AG10803 (cell line): Measurements from ENCODE around the gene ZNRF1.

ENCODE experiments used
- DNase-seq: peaks from one replicate; pipeline ENCODE4 v3.0.0; 2010; ENCODE audit warnings: low read depth
- H3K4me3 ChIP-seq: 2 replicates; pipeline ENCODE4 v1.5.1; 2011; ENCODE audit warnings: mild to moderate bottlenecking, low read length, control low read depth
- TF ChIP-seq, protein P1 (sequence below): conservative IDR thresholded peaks from 2 replicates; pipeline ENCODE4 v1.5.1; 2011; ENCODE audit warnings: mild to moderate bottlenecking, low read length, control low read depth, inconsistent platforms

The ZNRF1 gene

DNA sequence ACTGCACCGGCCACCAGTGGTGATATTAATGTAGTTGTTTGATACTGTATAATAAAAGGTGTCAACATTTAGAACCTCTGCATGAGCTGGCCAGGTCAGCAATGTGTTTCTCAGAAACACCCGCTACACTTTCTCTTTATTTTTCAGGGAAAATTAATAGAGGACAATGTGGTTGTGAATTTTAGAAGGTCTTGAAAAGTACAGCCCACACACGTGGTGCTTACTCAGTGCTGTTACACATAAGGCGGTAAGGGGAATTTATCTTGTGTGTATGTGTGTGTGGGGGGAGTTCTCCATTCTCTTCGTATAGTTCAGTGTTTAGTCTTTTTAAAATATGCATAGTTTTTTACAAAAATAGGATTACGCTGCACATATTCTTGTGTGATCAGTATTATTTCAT is 145.1 kb downstream of the ZNRF1 start:
- no peak for DNase-seq
- no peak overlapping the region for H3K4me3 ChIP-seq
- TF ChIP-seq, protein P1, sequence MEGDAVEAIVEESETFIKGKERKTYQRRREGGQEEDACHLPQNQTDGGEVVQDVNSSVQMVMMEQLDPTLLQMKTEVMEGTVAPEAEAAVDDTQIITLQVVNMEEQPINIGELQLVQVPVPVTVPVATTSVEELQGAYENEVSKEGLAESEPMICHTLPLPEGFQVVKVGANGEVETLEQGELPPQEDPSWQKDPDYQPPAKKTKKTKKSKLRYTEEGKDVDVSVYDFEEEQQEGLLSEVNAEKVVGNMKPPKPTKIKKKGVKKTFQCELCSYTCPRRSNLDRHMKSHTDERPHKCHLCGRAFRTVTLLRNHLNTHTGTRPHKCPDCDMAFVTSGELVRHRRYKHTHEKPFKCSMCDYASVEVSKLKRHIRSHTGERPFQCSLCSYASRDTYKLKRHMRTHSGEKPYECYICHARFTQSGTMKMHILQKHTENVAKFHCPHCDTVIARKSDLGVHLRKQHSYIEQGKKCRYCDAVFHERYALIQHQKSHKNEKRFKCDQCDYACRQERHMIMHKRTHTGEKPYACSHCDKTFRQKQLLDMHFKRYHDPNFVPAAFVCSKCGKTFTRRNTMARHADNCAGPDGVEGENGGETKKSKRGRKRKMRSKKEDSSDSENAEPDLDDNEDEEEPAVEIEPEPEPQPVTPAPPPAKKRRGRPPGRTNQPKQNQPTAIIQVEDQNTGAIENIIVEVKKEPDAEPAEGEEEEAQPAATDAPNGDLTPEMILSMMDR, result no peak

DNA sequence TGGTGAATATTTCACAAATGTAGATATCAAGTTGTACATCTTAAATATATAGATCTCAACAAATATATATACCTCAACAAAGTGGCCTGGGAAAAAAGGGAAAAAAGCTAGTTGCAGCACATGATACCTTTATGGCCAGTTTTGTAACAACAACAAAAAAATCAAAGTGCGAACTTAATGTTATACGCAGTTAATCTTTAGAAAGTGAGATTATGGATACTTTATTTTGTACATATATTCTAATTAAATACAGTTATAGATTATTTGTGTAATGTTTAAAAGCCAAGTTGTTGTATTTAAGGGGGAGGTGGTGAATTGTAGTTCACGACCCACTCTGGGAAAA is 149.1 kb downstream of the ZNRF1 start:
- peak overlapping the region; percentile 27 for H3K4me3 ChIP-seq
- DNase-seq, result no peak
- TF ChIP-seq, protein P1, result no peak

DNA sequence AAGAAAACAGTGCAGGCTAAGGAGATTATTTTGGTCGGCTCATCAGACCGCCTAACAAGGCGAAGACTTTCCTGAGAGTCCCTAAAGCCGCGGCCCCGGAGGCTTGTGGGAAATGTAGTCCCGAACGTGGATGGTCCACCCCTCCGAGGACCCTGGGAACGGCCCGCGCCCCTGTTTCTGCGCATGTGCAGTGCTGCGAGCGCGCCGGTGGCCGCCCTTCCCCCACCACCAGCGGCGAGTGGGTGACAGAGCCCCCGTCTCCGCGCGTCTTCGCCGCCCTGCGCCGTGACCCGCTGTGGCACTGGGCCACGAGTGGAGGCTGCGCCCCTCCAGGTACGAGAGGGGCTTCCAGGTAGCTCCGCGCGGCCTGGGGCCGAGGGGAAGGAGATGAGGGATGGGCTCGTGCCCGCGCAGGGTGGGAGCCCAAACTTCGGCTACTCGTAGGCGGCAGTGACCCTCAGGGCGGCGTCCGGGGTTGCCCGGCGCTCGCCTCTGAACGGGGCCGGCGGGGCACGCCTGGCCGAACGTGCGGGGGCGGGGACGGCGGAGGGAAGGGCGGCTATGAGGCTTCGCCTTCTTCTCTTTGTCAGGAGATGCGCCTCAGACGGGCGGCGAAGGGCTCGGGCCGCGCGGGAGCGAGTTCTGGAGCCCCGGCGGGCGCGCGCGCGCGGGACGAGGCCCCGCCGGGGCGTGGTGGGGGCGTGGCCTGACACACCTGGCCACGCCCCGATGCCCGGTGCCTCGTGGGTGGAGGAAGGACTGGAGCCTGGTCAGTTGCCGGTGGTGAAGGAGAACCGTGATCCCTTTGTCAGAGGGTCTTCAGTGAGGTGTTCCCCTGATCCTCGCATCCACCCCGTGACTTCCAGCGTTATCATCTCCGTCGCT is 149.7 kb downstream of the ZNRF1 start, which contains the start of gene ZFP1:
TSS of gene ZFP1 (plus strand) at position 214 of the 885 bp plus-strand sequence. CDS start 4,428 bp downstream, outside the sequence.
- peak; percentile 86 for DNase-seq
- TF ChIP-seq, protein P1, result no peak

DNA sequence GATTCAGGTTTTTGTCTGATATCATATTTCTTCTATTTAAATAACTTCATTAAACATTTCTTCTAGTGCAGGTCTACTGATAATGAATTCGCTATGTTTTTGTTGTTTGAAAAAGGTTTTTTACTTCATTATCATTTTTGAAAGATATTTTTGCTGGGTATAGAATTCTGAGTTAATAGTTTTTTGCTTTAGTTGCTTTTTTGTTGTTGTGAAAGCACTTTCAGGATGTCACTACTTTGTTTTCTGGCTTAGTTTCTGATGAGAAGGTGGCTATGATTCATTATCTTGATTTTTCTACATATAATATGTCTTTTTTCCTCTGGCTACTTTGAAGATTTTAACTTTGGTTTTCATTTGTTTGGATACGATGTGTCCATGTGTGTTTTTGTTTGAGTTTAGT is 153.0 kb downstream of the ZNRF1 start:
- TF ChIP-seq, protein P1, result no peak
- no peak for DNase-seq
- no peak overlapping the region for H3K4me3 ChIP-seq

More for the DNA sequence above, 149.7 kb downstream of the ZNRF1 start, which contains the start of gene ZFP1:
- peak within 1 kb of the TSS; percentile 96 for H3K4me3 ChIP-seq

DNA sequence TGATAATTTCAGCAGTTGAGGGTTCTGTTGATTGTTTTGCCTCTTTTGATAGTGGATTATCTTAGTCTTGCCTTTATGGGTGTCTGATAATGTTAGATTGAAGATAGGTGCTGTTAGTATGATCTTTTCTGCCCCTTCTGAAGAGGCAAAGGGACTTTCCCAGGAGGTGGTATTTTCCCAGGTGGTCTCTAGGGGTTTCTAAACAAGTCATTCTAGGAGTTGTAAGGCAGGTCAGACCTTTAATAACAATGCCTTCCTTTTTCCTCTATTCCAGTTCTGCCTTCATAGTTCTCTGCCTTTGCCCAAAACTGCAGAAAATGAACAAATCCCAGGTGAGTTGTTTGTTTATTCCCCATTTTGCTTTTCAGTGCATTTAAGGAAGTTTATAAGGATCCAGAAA is 153.8 kb downstream of the ZNRF1 start:
- TF ChIP-seq, protein P1, result no peak
- H3K4me3 ChIP-seq, result no peak overlapping the region
- DNase-seq, result no peak

DNA sequence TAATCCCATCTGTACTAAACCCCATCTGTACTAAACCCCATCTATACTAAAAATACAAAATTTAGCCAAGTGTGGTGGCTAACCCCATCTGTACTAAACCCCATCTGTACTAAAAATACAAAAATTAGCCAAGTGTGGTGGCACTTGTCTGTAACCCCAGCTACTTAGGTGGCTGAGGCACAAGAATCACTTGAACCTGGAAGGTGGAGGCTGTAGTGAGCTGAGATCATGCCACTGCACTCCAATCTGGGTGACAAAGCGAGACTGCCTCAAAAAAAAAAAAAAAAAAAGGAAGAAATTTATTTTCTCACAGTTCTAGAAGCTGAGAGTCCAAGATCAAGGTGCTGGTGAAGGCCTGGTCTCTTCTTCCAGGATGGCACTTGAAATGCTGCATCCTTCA is 161.6 kb downstream of the ZNRF1 start:
- no peak overlapping the region for H3K4me3 ChIP-seq
- DNase-seq, result no peak
- TF ChIP-seq, protein P1, result no peak
